COR-L47 (cell line): ENCODE results near the gene CLN5.

Experiments
- DNase-seq: peaks from one replicate; lab custom pipeline; 2025; lab: John Stamatoyannopoulos, UW

Gene CLN5

GRCh38 chr13:77016888-77017623, 25.2 kb downstream of the CLN5 start:
- no peak for DNase-seq

- DNase-seq = no peak
Observed at GRCh38 chr13:77019756-77020155, 27.9 kb downstream of the CLN5 start.

GRCh38 chr13:77022341-77022740, 30.5 kb downstream of the CLN5 start:
- no peak for DNase-seq

GRCh38 chr13:77026255-77026860, 34.5 kb downstream of the CLN5 start:
- peak; percentile 77 for DNase-seq

GRCh38 chr13:77026861-77027621, 35.2 kb downstream of the CLN5 start, which contains the start of gene FBXL3:
FBXL3 (minus strand) TSS chr13:77027159; CDS start chr13:77021860, 5,299 bp downstream.
- DNase-seq = peak; percentile 78

GRCh38 chr13:77028202-77028601, 36.3 kb downstream of the CLN5 start:
- no peak for DNase-seq

GRCh38 chr13:77029436-77029835, 37.6 kb downstream of the CLN5 start:
- DNase-seq = no peak

- no peak for DNase-seq
Observed at GRCh38 chr13:77031656-77032243, 39.9 kb downstream of the CLN5 start.

GRCh38 chr13:77033717-77034302, 41.9 kb downstream of the CLN5 start:
- DNase-seq = no peak

GRCh38 chr13:77034881-77035280, 43.0 kb downstream of the CLN5 start:
- no peak for DNase-seq

- DNase-seq = no peak
Observed at GRCh38 chr13:77036279-77036678, 44.4 kb downstream of the CLN5 start.

GRCh38 chr13:77038907-77039480, 47.1 kb downstream of the CLN5 start:
- no peak for DNase-seq

- no peak for DNase-seq
Observed at GRCh38 chr13:77040076-77040475, 48.2 kb downstream of the CLN5 start.

- DNase-seq = no peak
Observed at GRCh38 chr13:77040835-77041234, 49.0 kb downstream of the CLN5 start.

GRCh38 chr13:77042566-77043177, 50.8 kb downstream of the CLN5 start:
- DNase-seq = no peak

GRCh38 chr13:77047649-77048343, 55.9 kb downstream of the CLN5 start:
- no peak for DNase-seq

- DNase-seq = no peak
Observed at GRCh38 chr13:77048681-77049080, 56.8 kb downstream of the CLN5 start.

- DNase-seq = no peak
Observed at GRCh38 chr13:77053192-77053591, 61.3 kb downstream of the CLN5 start.
